Renal pelvis (tissue), 4 donors: ENCODE measurements around the gene MYRF. TPM values are rescaled to one million over a fixed set of nuclear protein-coding genes. Genes with fewer than 3 reads are reported as not detected.

Experiments used
- DNase-seq: peaks from one replicate; pipeline ENCODE4 v3.0.0-alpha.2; 2013
- polyA plus RNA-seq, 3 donors: library from polyadenylated mRNA; unstranded; fragments of 120-200 nt; gene quantifications; one replicate each; pipeline ENCODE4 v1.2.1, GENCODE V29; 2013; ENCODE audit not compliant: insufficient read length in 3 of 3

Gene MYRF
- polyA plus RNA-seq, 3 donors = 23.7 to 30.0 (median 28.2) TPM

DNA sequence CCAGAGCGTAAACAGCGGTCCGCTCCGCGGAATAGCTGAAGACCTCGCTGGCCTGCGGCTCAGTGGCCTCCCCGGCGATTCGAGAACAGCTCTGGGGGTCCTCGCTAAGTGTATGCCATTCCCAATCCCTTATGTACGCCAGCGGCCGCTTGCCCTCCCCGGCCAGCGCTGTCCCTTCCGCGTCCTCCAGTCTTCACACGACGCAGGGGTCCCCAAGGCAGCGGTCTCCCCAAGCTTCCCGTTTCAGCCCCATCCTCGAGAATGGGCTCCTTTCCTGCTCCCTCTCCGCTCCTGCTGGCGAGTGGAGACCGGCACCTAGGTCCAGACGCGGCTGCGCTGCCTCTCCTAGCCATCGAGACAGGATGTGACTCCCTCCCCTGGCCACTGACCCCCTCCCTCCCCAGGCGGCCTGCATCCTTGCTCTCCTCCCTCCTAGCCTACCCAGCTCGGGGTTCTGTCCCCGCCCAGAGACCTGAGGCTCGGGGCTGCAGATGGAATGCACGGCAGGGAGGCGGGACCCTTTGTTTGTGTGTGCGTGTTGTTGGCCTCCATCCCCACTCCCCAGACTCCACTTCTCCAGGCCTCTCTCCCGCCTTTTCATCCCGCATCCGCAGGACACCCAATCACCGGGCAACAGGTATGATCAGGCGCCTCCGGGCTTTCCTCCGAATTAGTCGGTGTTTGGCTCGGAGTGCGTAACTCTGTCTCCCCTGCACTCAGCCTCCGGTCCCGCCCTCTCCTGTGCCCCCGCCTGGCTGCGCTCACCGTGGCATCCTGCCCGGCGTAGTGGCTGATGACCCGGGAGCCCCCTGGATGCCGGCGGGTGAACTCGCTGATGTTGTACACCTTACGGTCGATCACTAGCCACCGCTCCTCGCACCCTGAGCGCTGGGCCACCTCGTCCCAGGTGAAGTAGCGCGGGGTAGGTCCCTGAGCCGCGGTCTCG lies 63.6 kb downstream of the MYRF start:
- DNase-seq = peak; percentile 77

DNA sequence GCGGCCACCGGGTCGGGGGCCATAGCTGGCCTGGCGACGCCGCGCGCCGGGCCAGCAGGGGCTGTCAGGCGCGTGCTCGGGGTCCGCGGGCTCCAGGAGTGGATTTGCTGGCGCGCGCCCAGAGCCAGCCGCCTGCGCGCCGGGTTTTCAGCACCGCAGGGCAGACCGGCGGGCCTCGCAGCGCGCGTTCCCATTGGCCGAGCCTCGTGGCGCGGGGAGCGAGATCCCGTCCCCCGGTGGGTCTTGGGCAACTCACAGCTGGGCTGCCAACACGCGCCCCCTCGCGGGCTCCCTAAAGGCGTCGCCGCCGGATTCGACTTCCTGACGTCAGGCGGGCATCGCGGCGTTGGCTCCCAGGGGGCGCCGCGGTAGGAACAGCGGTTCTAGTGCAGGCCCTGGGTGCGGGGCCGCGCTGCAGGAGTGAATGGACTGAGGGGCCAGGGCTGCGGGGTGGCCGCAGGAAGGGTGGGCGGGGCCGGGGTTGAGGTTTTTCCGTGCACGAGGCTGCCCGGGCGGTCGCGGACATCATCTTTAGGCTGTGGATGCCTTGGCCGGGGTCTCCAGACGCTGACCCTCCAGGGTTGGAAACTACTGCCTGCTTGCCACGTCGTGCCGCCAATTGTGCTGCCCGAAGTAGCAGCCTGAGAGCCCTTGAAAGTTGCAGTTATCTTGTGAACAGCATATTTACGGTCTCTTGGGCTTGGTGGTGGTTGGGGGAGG lies 64.5 kb downstream of the MYRF start, which contains the start of gene FADS1:
Gene FADS1 (minus strand): TSS at position 268 of the 720 bp plus-strand sequence. CDS start 74 bp downstream, at position 194.
- DNase-seq = peak; percentile 94

DNA sequence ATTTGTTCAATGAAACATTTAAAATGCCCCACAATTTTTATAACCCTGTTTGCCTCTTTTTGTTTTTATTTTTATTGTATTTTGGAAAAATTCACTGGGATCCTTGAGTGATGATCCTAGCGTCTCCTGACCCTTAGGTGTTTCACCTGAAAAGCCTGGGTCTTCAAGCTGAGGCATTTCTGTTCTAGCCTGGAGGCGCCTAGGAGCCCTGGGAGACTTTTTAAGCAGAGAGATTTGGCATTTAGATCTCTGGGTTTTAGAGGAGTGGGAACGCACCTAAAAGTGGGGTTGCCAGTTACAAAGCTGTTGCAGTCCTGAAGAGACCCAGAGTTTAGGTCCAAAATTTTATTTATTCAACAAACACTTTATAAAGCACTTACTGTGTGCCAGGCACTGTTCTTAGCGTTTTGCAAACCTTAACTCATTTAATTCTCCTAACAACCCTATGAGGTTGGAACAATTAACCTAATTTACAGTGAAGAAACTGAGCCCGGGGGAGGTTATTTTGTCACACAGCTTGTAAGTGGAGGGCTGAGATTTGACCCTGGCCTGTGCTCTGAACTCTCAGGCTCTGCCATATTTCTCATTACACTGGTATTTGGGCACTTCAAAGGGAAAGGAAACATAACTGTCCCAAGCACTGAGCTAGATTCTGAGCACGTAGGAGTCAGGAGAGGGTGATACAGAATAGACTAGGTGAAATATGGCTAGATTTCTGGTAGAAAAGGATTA lies 65.2 kb downstream of the MYRF start:
- DNase-seq = peak; percentile 38

DNA sequence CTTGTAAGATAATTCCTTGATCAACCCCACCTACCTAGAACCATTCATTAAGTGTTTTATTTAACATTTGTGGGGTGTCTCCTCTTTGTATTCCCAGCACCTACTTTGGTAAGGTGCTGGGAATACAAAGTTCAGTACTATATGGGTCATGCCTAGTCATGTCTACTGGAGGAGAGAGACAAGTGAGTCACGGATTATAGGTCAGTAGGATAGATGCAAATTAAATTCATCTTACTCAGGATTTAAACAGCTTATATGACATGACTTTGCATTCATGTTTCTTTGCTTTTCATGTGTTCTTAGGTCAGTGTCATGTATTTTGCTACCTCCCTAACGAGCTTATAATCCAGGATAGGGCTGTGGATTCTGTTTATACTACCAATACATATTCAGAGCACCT lies 67.7 kb downstream of the MYRF start:
- DNase-seq = no peak

DNA sequence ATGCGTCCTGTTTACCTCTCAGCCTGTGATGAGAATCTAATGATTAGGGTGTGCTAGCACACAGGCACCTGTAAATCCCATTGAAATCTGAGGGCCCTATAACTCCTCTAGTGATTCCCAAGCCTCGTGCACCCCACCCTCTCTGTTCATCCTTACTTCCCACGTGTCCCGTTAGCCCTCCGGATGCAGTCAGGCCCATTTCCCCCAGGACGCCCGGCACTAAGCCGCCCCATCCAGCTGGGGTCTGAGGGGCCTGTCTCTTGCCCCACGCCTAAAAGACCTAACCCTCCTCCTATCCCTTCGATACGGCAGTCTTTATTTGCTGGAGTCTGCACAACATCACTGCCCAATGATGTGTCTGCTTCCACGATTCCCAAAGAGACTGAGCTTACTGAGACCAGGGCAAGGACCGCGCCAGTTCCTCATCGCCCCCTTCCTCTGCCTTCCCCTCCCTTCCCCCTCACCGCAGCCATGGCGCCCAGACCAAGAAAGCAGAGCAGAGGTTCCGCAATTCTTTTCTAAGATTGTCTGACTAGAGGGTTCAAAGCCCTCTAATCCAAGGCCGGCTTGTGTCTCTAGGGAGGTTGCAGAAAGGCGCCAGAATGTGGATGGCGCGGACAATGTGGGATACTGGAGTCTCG lies 74.6 kb downstream of the MYRF start:
- DNase-seq = no peak

DNA sequence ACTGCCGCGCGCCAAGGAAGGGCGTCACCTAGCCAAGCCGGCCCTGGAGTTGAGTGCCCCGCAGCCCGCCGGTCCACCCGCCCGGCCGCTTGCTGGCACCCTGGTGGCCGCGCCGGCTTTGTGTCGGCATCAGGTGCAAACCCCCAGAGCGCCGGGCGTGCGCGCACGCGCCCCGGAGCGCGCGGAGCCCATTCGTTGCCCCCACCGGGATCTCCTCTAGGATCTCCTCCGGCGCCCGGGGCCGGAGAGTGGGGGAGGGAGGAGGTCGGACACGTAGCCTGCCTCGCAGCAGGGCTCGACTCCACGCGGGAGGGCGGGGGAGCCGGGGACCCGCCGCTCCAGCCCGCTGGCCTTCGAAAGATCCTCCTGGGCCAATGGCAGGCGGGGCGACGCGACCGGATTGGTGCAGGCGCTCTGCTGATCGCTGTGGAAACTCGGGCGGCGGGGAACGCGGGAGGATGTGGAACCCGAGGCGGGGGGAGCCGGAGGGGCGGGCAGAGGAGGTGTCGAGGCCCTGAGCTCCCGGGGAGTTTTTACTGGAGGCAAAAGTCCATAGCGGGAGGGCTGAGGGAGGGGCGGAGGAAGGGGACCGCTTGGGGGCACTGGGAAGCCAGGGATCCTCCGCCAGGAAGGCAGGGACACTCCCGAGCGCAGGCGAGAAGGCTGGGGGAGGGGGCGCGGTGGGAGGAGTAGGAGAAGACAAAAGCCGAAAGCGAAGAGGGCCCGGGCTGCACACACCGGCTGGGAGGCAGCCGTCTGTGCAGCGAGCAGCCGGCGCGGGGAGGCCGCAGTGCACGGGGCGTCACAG lies 75.3 kb downstream of the MYRF start, which contains the start of gene FADS2:
Gene FADS2 (plus strand): TSS at position 730 of the 808 bp plus-strand sequence. CDS start 91 bp downstream, outside the sequence.
- peak; percentile 93 for DNase-seq

DNA sequence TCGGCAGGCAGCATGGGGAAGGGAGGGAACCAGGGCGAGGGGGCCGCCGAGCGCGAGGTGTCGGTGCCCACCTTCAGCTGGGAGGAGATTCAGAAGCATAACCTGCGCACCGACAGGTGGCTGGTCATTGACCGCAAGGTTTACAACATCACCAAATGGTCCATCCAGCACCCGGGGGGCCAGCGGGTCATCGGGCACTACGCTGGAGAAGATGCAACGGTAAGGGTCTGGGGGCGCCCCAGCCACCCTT lies 75.9 kb downstream of the MYRF start:
- DNase-seq = no peak

DNA sequence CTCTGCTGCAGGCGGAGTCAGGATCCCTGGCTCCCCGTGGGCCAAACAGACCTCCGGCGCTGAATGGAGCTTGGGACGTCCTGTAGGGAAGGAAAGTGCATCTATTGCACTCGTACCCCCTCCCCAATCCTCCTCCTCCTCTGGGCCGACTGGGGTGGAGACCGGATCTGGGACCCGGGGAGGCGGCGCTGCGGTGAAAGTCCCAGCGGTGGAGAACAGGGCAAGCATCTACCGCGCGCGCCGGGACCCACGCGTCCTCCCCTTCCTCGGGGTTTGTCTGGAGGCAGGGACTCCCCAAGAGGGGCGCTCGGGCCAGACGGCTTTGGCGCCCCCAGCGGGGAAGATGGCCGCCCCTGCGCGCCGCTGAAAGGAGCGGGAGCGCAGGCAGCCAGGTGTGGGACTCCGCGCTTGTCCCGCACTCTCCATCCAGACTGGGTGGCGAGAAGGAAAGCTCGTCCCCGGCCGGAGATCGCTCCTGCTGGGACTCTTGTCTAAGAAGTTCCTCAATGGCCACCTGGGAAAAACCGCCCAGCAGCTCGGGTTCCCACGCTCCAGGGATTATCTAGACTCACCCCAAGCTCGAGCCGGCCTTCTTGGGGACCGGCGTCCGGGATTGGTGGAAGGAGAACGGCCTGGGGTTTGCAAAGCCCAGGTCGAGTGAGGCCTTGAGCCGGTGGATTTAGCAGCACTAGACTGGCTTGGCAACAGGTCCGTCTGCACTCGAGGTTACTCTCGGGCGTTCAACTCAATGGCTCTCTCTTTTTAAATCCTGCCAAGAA lies 76.4 kb downstream of the MYRF start:
- DNase-seq = peak; percentile 46

DNA sequence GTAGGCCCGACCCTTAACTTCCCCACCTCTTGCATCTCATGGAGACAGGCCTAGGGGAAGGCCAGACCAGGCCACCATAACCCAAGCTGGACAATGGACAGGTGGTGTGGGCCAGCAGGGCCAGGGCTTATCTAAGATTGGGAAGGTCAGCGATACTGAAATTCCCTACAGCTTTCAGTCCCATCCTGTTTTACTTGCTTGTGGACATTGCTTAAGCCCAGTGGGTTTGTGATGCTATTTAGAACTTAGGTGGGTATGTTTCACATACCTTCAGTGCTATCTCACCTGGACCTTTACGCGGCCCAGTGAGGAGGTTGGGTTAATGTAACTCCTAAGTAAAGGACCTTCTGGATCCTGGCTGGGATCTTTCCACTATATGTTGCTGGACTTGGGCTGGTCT lies 77.4 kb downstream of the MYRF start:
- no peak for DNase-seq

DNA sequence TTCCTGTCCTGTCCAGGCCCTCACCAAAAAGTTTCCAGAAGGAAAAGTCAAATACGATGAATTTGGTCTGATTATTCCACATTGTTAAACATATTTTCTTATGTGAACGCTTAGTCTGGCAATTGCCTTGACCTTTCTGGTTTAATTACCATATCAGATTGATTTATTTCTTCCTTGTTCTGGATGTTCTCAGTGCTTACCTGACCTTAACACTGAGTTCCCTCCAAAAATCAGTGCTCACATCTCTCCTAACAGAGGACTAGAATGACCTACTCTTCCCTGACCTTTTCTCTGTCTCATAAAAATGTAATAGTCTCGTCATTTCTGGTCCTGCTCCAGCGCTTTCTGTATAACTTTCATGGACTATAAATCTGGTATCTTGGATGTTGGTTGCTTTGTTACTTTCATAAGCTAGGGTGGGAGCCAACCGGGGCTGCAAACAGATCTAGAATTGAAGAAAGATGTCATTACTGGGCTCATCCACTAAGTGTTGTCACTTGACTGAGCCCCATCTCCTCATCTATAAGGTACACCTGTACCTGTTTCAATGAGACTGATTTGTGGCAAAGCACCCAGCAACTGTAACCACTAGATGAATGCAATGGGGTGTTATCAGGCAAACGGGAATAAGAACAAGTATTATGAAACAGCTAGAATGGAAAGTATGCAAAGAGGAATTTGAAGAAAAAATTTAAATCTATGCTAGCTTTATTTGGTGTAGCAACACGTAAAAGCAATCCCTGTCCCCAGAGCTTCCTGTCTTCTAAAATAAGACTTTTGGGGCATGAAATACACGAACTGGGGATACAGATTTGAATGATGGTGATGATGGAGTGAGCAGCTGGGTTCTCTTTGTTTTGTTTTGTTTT lies 78.0 kb downstream of the MYRF start:
- DNase-seq = peak; percentile 19

DNA sequence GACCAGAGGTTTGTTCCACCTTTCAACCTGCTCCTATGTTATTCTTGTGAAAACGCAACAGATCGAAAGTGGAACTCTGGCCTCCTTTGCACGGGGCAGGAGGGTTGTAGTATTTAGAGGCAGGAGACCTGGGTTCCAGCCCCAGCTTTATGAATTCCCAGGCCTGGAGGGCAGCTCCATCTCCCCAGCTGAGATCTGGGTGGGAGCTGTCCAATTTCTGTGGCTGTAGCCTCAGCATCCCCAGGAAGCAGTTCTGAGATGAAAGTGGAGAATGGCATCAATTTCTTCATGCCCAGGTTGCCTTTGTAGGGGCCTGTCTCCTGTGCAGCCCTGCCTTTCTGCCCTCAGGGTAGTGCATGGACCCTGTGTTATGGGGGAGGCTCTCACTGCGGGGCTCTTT lies 79.8 kb downstream of the MYRF start:
- no peak for DNase-seq

DNA sequence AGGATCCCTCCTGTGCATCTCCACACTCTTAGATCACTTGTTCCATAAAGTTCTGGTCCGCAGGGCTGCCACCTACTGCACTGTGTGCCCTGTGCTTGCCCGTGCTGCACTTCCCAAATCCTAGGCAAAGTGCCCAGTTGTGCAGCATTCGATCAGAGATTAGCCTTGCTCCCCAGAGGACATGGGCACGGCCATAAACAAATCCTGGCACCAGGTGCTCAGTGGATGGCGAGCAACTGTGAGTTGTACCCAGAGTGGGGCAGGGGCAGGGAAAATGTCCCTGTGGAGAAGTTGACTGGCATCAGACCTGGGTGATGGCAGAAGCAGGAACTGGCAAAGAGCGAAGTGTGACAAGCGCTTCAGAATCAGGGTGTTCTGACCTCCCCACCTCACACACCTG lies 80.3 kb downstream of the MYRF start:
- no peak for DNase-seq

DNA sequence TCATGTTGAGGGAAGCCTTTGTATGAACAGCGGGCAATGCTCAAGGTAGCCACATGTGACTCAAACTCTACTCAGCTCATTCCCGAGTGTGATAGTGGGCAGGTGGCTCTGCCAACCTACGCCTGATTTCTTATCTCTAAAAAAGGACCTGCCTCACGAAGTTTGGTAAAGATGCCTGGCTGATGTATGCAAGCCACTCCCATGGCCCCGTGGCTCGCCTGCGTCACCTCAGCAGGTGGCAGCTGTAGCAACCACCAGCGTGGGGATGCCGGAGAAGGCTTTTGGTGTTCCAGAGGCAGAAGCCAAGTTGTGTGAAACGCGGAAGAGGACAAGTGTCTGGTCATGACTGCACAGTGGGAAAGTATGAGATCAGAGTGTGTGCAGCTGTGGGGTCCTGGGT lies 81.0 kb downstream of the MYRF start:
- no peak for DNase-seq

DNA sequence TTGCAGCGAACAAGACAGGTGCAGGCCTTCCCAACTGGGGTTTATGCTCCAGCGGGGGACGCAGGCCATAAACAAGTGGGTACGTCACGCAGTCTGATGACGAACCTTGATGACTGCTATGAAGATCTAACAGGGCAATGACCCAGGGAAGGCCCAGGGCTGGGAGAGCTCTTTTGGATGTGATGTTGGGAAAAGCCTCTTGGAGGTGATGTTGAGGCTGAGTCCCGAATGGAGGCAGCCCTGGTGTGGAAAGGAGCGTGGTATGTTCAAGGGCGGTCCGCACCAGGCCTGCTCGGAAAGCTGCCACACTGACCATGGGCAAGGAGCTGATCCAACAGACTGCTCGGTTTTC lies 81.5 kb downstream of the MYRF start:
- no peak for DNase-seq

DNA sequence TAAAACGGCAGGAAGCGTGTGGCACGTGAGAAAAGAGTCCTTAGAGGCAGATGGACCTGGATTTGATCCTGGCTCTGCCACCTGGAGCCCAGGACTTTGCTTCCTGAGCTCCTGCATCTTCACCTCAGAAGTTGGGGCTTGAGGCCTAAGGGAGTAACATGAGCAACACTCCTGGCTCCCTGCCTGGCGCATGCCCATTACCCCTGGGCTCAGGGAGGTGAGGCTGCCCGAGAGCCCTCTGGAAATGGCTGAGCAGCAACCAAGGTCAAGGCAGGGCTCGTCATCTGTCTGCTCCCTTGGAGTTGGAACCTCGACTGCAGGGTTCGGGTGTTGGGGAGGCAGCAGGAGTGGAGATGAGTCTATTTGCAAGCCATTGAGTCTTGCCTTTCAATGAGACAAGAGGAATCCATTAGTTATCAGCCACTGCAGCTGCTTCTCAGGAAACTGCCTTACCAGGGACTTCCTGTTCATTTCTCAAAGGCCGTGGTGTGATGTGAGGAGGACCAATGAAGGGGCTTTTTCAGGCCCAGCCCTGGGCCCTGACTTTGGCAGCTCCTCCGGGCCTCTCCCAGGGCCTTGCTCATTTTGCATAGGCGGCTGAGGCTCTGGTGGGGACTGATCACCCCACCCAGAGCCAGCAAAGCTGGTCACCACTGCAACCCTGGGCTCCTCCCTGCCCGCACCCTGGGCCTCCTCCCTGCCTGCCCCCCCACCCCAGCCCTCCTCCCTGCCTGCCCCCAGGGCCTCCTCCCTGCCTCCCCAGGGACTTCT lies 82.0 kb downstream of the MYRF start:
- DNase-seq = peak; percentile 16

DNA sequence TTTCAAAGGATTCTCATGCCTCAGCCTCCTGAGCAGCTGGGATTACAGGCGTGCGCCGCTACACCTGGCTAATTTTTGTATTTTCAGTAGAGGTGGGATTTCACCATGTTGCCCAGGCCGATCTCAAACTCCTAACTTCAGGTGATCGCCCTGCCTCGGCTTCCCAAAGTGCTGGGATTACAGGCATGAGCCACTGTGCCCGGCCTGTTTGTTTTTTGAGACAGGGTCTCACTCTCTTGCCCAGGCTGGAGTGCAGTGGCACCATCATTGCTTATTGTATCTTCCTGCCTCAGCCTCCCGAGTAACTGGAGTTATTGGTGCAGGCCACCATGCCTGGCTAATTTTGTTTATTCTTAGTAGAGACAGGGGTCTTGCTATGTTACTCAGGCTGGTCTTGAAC lies 83.8 kb downstream of the MYRF start:
- no peak for DNase-seq

DNA sequence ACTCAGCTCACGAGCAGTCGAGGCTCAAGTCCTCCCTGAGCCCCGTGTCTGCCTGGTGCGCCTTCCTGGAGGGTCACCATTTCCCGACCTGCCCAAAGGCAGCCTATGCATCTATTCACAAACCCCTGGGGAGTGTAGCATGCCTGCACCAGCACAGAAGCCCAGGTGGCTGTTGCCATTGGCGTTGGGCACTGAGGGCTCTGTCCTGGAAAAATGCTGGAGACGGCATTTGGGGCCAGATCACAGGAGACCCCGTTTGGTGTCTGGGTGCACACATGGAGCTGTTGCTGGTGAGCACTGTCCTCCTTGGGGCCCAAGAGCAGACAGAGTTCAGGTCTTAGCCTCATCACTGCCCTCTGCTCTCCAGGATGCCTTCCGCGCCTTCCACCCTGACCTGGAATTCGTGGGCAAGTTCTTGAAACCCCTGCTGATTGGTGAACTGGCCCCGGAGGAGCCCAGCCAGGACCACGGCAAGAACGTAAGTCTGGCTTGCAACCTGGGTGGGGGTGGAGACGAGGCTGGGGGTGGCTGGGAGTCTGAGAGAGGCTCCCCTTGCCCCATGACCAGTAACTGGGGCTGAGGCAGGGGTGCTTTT lies 85.1 kb downstream of the MYRF start:
- no peak for DNase-seq
